ENCODE results near the gene NAPB.

DNA sequence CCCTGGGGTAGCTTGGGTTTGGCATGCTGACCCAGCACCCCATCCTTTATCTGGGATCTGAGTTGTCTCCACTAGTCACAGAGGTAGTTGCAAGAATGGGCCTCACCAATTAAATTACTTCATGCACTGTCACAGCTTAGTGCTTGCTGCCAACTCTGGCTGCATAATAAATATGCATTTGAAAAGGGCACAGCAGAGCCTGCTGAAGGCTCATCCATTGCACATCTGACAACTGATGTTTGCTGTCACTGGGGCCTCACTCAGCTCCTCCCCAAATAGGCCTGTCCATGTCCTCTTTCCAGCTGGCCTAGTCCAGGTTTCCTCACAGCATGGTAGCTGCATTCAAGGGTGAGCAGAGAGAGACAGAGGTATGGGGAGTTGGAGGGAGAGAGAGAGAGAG, 84.0 kb downstream of the NAPB start:
- TF ChIP-seq POLR2A (IDR thresholded peaks at IDR 0.05; ENCODE audit: extremely low read depth, insufficient read length) (no peak), MYC (IDR thresholded peaks at IDR 0.05; ENCODE audit: low read depth, low read length) (no peak)
- TF ChIP-seq, protein P1, sequence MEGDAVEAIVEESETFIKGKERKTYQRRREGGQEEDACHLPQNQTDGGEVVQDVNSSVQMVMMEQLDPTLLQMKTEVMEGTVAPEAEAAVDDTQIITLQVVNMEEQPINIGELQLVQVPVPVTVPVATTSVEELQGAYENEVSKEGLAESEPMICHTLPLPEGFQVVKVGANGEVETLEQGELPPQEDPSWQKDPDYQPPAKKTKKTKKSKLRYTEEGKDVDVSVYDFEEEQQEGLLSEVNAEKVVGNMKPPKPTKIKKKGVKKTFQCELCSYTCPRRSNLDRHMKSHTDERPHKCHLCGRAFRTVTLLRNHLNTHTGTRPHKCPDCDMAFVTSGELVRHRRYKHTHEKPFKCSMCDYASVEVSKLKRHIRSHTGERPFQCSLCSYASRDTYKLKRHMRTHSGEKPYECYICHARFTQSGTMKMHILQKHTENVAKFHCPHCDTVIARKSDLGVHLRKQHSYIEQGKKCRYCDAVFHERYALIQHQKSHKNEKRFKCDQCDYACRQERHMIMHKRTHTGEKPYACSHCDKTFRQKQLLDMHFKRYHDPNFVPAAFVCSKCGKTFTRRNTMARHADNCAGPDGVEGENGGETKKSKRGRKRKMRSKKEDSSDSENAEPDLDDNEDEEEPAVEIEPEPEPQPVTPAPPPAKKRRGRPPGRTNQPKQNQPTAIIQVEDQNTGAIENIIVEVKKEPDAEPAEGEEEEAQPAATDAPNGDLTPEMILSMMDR (IDR thresholded peaks at IDR 0.05; ENCODE audit: low read depth, low read length), result no peak
- TF ChIP-seq, protein P2, sequence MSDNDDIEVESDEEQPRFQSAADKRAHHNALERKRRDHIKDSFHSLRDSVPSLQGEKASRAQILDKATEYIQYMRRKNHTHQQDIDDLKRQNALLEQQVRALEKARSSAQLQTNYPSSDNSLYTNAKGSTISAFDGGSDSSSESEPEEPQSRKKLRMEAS (IDR thresholded peaks at IDR 0.05; ENCODE audit: low read depth, low read length), result no peak
